Parathyroid adenoma (tissue), 2 donors: ENCODE data around the gene SERHL2.

Experiments
- H2AFZ ChIP-seq: fragments of 300-600 bp; sonication (generic); one replicate; pipeline ENCODE4 v1.7.0; 2017; ENCODE audit warnings: antibody characterized with exemption, mild to moderate bottlenecking
- H3K27ac ChIP-seq: fragments of 300-600 bp; sonication (generic); one replicate; pipeline ENCODE4 v1.7.0; 2017
- H3K27me3 ChIP-seq: fragments of 300-600 bp; sonication (generic); one replicate; pipeline ENCODE4 v1.7.0; 2017; ENCODE audit warnings: low read length; ENCODE audit not compliant: control insufficient read depth, insufficient read depth
- H3K36me3 ChIP-seq: fragments of 300-600 bp; sonication (generic); one replicate; pipeline ENCODE4 v1.7.0; 2017; ENCODE audit warnings: low read length; ENCODE audit not compliant: control insufficient read depth, insufficient read depth
- H3K4me1 ChIP-seq: fragments of 300-600 bp; sonication (generic); one replicate; pipeline ENCODE4 v1.7.0; 2017; ENCODE audit warnings: control low read depth
- H3K4me2 ChIP-seq: fragments of 300-600 bp; sonication (generic); one replicate; pipeline ENCODE4 v1.7.0; 2017; ENCODE audit warnings: low read length
- H3K4me3 ChIP-seq: fragments of 300-600 bp; sonication (generic); one replicate; pipeline ENCODE4 v1.7.0; 2017; ENCODE audit warnings: low read depth, low read length
- H3K79me2 ChIP-seq: fragments of 300-600 bp; sonication (generic); one replicate; pipeline ENCODE4 v1.7.0; 2017; ENCODE audit warnings: control low read depth
- H3K9ac ChIP-seq: fragments of 300-600 bp; sonication (generic); one replicate; pipeline ENCODE4 v1.7.0; 2017; ENCODE audit warnings: mild to moderate bottlenecking
- H3K9me3 ChIP-seq: fragments of 300-600 bp; sonication (generic); one replicate; pipeline ENCODE4 v1.7.0; 2017; ENCODE audit warnings: low read length; ENCODE audit not compliant: control insufficient read depth
- TF ChIP-seq, protein P1 (sequence below): fragments of 300-600 bp; sonication (generic); IDR thresholded peaks from one replicate; pipeline ENCODE4 v1.7.0; 2017; ENCODE audit warnings: antibody characterized with exemption, mild to moderate bottlenecking
- donor health status: primary hyperparathyroidism.

The SERHL2 gene

DNA sequence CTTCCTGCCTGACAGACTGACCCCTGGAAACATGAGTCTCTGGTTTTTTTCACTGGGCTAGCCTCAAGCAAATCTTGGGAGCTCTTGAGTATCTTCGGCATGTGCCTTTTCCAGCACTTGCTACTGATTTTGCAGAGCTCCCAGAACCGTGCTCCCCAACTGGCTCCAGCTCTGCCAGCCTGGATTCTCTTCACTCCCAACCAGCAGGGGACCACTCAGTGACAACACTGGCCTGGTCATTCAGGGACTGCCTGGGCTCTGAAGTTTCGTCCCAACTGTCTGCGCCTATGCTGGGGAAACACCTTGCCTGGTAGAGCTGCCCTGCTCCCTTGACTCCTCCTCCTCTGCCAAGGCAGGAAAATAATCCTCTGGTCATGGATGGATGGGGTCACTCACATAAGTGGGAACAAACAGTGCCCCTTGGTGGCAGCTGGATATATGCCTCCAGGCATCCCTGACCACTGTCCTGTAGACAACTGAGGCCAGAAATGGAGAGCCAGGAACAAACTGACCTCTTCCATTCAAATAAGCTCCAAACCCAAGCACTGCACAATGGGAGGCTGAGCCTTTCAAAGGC is 30.7 kb downstream of the SERHL2 start:
- Histone ChIP-seq H2AFZ (no peak overlapping the region), H3K4me1 (no peaks in the 10 kb centered on the region), H3K9me3 (no peaks in the 10 kb centered on the region), H3K4me2 (no peak overlapping the region), H3K4me3 (no peak overlapping the region), H3K79me2 (no peaks in the 10 kb centered on the region), H3K27ac (no peak overlapping the region), H3K9ac (no peak overlapping the region), H3K27me3 (no peaks in the 10 kb centered on the region), H3K36me3 (no peaks in the 10 kb centered on the region)
- TF ChIP-seq, protein P1, sequence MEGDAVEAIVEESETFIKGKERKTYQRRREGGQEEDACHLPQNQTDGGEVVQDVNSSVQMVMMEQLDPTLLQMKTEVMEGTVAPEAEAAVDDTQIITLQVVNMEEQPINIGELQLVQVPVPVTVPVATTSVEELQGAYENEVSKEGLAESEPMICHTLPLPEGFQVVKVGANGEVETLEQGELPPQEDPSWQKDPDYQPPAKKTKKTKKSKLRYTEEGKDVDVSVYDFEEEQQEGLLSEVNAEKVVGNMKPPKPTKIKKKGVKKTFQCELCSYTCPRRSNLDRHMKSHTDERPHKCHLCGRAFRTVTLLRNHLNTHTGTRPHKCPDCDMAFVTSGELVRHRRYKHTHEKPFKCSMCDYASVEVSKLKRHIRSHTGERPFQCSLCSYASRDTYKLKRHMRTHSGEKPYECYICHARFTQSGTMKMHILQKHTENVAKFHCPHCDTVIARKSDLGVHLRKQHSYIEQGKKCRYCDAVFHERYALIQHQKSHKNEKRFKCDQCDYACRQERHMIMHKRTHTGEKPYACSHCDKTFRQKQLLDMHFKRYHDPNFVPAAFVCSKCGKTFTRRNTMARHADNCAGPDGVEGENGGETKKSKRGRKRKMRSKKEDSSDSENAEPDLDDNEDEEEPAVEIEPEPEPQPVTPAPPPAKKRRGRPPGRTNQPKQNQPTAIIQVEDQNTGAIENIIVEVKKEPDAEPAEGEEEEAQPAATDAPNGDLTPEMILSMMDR, result no peak

DNA sequence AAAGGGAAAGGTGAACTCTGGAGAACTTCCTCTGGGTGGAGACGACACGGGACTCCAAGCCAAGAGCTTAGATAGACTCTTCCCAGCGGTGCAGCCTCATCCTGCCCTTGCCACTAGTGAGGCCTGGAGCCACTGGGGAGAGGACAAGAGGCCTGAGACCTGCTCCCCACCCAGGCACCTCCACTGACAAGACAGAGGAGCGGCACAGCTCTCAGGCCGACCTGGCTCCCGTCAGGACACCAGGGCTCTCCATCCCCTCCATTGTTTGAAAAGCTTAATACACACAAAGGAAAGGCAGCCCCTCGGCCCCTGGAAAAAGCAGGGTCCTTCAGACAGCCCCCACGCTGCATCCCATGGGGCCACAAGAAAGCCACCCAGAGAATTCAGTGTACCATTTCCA is 31.3 kb downstream of the SERHL2 start:
- Histone ChIP-seq H3K4me3 (no peak overlapping the region), H2AFZ (no peak overlapping the region), H3K9me3 (no peaks in the 10 kb centered on the region), H3K4me2 (no peak overlapping the region), H3K27me3 (no peaks in the 10 kb centered on the region), H3K9ac (no peak overlapping the region), H3K4me1 (no peaks in the 10 kb centered on the region), H3K79me2 (no peaks in the 10 kb centered on the region), H3K27ac (no peak overlapping the region), H3K36me3 (no peaks in the 10 kb centered on the region)
- TF ChIP-seq, protein P1, result no peak

DNA sequence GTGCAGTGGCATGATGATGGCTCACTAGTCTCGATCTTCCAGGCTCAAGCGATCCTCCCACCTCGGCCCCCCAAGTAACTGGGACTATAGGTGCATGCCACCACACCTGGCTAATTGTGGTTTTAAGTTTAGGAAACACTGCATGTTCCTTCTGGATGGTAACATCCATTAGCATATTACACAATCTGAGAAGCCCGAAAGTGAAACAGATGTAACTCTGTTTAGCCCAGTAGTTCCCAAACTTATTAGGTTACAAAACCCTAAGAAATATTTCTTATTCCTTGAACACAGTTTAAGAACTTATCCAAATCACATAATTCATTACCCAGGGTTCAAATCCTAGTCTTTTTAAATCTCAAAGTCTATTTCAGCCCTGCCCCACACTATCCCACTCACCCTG is 32.6 kb downstream of the SERHL2 start:
- Histone ChIP-seq H3K27ac (no peak overlapping the region), H3K79me2 (no peaks in the 10 kb centered on the region), H3K4me2 (no peak overlapping the region), H3K27me3 (no peaks in the 10 kb centered on the region), H3K4me1 (no peaks in the 10 kb centered on the region), H3K4me3 (no peak overlapping the region), H3K36me3 (no peaks in the 10 kb centered on the region), H2AFZ (no peak overlapping the region), H3K9me3 (no peaks in the 10 kb centered on the region), H3K9ac (no peak overlapping the region)
- TF ChIP-seq, protein P1, result no peak

DNA sequence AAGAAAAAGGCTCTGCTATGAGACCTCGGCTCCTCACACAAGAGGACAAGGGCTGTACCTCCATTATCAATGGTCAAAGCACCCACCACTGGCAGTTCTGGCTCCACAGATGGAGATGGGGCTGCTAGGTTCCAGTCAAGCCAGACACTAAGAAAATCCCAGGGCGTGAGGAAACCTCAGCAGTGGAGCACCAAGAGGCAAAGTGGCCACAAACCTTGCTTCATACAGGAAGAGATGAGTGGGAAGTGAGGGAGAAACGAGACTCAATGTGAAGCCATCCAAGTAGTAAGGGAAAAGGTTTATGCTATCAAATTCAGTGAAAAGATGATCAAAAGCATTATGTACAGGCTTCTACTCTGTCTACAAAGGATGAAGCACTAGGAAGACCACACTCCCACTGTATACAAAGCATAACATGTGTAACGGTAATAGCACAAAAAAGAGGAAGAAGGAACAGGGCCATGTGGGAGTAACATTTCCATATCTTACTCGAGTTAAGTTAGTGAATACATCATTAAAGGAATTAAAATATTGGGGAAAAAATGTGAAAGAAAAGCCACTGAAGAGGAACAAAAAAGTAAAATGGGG is 33.9 kb downstream of the SERHL2 start:
- Histone ChIP-seq H3K4me3 (no peak overlapping the region), H3K27me3 (no peaks in the 10 kb centered on the region), H3K9me3 (no peaks in the 10 kb centered on the region), H3K9ac (no peak overlapping the region), H3K36me3 (no peaks in the 10 kb centered on the region), H3K4me1 (no peaks in the 10 kb centered on the region), H3K27ac (no peak overlapping the region), H3K4me2 (no peak overlapping the region), H2AFZ (no peak overlapping the region), H3K79me2 (no peaks in the 10 kb centered on the region)
- TF ChIP-seq, protein P1, result no peak

DNA sequence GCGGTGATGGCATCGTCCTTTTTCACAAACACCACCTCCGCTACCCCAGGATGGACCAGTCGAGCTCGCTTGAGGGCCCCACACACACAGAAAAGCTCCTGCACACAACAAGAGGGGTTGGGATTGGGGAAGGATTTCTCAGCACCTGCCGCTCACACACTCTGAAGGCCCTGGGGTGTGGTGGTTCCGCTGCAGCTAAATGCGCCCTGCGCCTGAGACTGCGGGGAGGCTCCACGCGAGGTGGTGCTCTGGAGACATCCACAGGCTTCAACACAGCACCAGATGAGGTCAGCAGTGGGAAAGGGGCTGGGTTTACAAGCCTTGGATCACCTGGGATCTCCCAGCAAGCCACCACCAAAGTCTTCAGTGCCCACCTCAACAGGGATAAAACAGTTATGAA is 38.2 kb downstream of the SERHL2 start:
- Histone ChIP-seq H3K4me3 (no peak overlapping the region), H3K9me3 (no peaks in the 10 kb centered on the region), H3K4me2 (no peak overlapping the region), H3K9ac (no peak overlapping the region), H3K27me3 (no peaks in the 10 kb centered on the region), H3K36me3 (no peaks in the 10 kb centered on the region), H3K4me1 (no peaks in the 10 kb centered on the region), H2AFZ (no peak overlapping the region), H3K79me2 (no peaks in the 10 kb centered on the region), H3K27ac (no peak overlapping the region)
- TF ChIP-seq, protein P1, result no peak
